Trophoblast cell (in vitro differentiated cells and primary cell): ENCODE measurements around the gene LEMD2.

ENCODE experiments used
- DNase-seq, 2 donors: peaks; one replicate each; pipeline ENCODE4 v3.0.0-alpha.2; 2016
- H2AFZ ChIP-seq: 2 replicates; pipeline ENCODE4 v1.6.1; 2013; ENCODE audit warnings: low read length, moderate library complexity, mild to moderate bottlenecking; ENCODE audit not compliant: insufficient read depth, poor library complexity
- H2AK5ac ChIP-seq: 2 replicates; pipeline ENCODE4 v1.6.1; 2013; ENCODE audit warnings: mild to moderate bottlenecking, low read length
- H2BK120ac ChIP-seq: 2 replicates; pipeline ENCODE4 v1.6.1; 2013; ENCODE audit warnings: low read length, mild to moderate bottlenecking, moderate library complexity; ENCODE audit not compliant: insufficient read depth, poor library complexity
- H2BK12ac ChIP-seq: 2 replicates; pipeline ENCODE4 v1.6.1; 2013; ENCODE audit warnings: mild to moderate bottlenecking, low read length, moderate library complexity
- H2BK5ac ChIP-seq: 2 replicates; pipeline ENCODE4 v1.6.1; 2013; ENCODE audit warnings: low read length, low read depth, moderate library complexity, mild to moderate bottlenecking; ENCODE audit not compliant: poor library complexity
- H3K14ac ChIP-seq: 2 replicates; pipeline ENCODE4 v1.6.1; 2013; ENCODE audit warnings: mild to moderate bottlenecking, low read length
- H3K18ac ChIP-seq: 2 replicates; pipeline ENCODE4 v1.6.1; 2013; ENCODE audit warnings: mild to moderate bottlenecking, low read length
- H3K23ac ChIP-seq: 2 replicates; pipeline ENCODE4 v1.6.1; 2013; ENCODE audit warnings: low read length
- H3K27ac ChIP-seq: 2 replicates; pipeline ENCODE4 v1.5.1; 2013; ENCODE audit warnings: low read depth, mild to moderate bottlenecking, inconsistent platforms, low read length, moderate library complexity
- H3K27me3 ChIP-seq: 2 replicates; pipeline ENCODE4 v1.6.1; 2013; ENCODE audit warnings: inconsistent platforms, mild to moderate bottlenecking, low read length, moderate library complexity; ENCODE audit not compliant: insufficient read depth
- H3K36me3 ChIP-seq, 2 experiments: 1 replicate in 1 of 2; 2 replicates in 1 of 2; pipeline ENCODE4 v1.6.1; 2013; ENCODE audit warnings: low read length in 2 of 2, mild to moderate bottlenecking in 2 of 2, moderate library complexity in 1 of 2; ENCODE audit not compliant: insufficient read depth in 2 of 2, control insufficient read depth in 1 of 2
- H3K4ac ChIP-seq: 2 replicates; pipeline ENCODE4 v1.6.1; 2013; ENCODE audit warnings: low read depth, mild to moderate bottlenecking, low read length, moderate library complexity
- H3K4me1 ChIP-seq, 2 experiments: 1 replicate in 1 of 2; 2 replicates in 1 of 2; pipeline ENCODE4 v1.6.1; 2013; ENCODE audit warnings: low read length in 2 of 2, mild to moderate bottlenecking in 2 of 2, moderate library complexity in 1 of 2; ENCODE audit not compliant: insufficient read depth in 2 of 2, control insufficient read depth in 1 of 2
- H3K4me2 ChIP-seq: 2 replicates; pipeline ENCODE4 v1.6.1; 2013; ENCODE audit warnings: inconsistent platforms, mild to moderate bottlenecking, low read length, moderate library complexity
- H3K4me3 ChIP-seq: 2 replicates; pipeline ENCODE4 v1.5.1; 2013; ENCODE audit warnings: mild to moderate bottlenecking, low read depth, low read length, inconsistent platforms
- H3K79me1 ChIP-seq: one replicate; pipeline ENCODE4 v1.6.1; 2013; ENCODE audit warnings: low read length
- H3K79me2 ChIP-seq: 2 replicates; pipeline ENCODE4 v1.6.1; 2013; ENCODE audit warnings: low read length, mild to moderate bottlenecking; ENCODE audit not compliant: control insufficient read depth, insufficient read depth, poor library complexity
- H3K9ac ChIP-seq: 2 replicates; pipeline ENCODE4 v1.6.1; 2013; ENCODE audit warnings: mild to moderate bottlenecking, low read length
- H3K9me3 ChIP-seq: 2 replicates; pipeline ENCODE4 v1.6.1; 2013; ENCODE audit warnings: low read depth, mild to moderate bottlenecking, control low read depth, inconsistent platforms, low read length; ENCODE audit not compliant: insufficient read depth
- H4K12ac ChIP-seq: 2 replicates; pipeline ENCODE4 v1.6.1; 2013; ENCODE audit warnings: low read depth, mild to moderate bottlenecking, low read length, moderate library complexity
- H4K8ac ChIP-seq: 2 replicates; pipeline ENCODE4 v1.6.1; 2013; ENCODE audit warnings: low read depth, mild to moderate bottlenecking, low read length, moderate library complexity
- H4K91ac ChIP-seq: one replicate; pipeline ENCODE4 v1.6.1; 2013; ENCODE audit warnings: low read depth, mild to moderate bottlenecking, low read length, moderate library complexity
- WGBS: extraction: QIAGEN DNeasy Blood & Tissue Kit; methylation state at CpG from one replicate; pipeline ENCODE4 v1.1.7; 2013; ENCODE audit warnings: missing lambda C conversion rate; ENCODE audit not compliant: insufficient read length, insufficient coverage; ENCODE audit errors: extremely low coverage; 5-methylcytosine and 5-hydroxymethylcytosine counted together

The LEMD2 gene

GRCh38 chr6:33817489-33817888 lies 28.6 kb upstream of the LEMD2 start:
- Histone ChIP-seq H4K12ac (no peak overlapping the region), H3K36me3 (no peaks in the 10 kb centered on the region), H3K79me1 (no peaks in the 10 kb centered on the region), H2BK12ac (no peak overlapping the region), H2AK5ac (no peak overlapping the region), H3K4me2 (no peak overlapping the region), H2BK5ac (no peak overlapping the region), H3K9me3 (no peaks in the 10 kb centered on the region), H3K14ac (no peak overlapping the region), H3K23ac (no peak overlapping the region), H3K9ac (no peak overlapping the region), H4K8ac (no peak overlapping the region), H3K4me1 (no peaks in the 10 kb centered on the region), H2AFZ (no peak overlapping the region), H3K4ac (no peak overlapping the region), H4K91ac (no peak overlapping the region), H3K79me2 (no peaks in the 10 kb centered on the region), H3K4me3 (no peak overlapping the region), H2BK120ac (no peak overlapping the region), H3K27me3 (no peaks in the 10 kb centered on the region), H3K27ac (no peak overlapping the region), H3K18ac (no peak overlapping the region)
- WGBS, result no CpG with 5 or more reads among the region's 5 CpGs
- DNase-seq, result no peak

GRCh38 chr6:33816911-33817310 lies 28.0 kb upstream of the LEMD2 start:
- Histone ChIP-seq H3K18ac (no peak overlapping the region), H3K23ac (no peak overlapping the region), H3K27ac (no peak overlapping the region), H3K4me2 (no peak overlapping the region), H3K9me3 (no peaks in the 10 kb centered on the region), H3K4ac (no peak overlapping the region), H3K4me3 (no peak overlapping the region), H4K8ac (no peak overlapping the region), H2BK120ac (no peak overlapping the region), H2BK5ac (no peak overlapping the region), H3K36me3 (no peaks in the 10 kb centered on the region), H3K27me3 (no peaks in the 10 kb centered on the region), H4K12ac (no peak overlapping the region), H3K4me1 (no peaks in the 10 kb centered on the region), H3K79me1 (no peaks in the 10 kb centered on the region), H3K14ac (no peak overlapping the region), H2AFZ (no peak overlapping the region), H2BK12ac (no peak overlapping the region), H2AK5ac (no peak overlapping the region), H3K9ac (no peak overlapping the region), H4K91ac (no peak overlapping the region), H3K79me2 (no peaks in the 10 kb centered on the region)
- WGBS, result no CpG with 5 or more reads among the region's 8 CpGs
- no peak for DNase-seq

DNA sequence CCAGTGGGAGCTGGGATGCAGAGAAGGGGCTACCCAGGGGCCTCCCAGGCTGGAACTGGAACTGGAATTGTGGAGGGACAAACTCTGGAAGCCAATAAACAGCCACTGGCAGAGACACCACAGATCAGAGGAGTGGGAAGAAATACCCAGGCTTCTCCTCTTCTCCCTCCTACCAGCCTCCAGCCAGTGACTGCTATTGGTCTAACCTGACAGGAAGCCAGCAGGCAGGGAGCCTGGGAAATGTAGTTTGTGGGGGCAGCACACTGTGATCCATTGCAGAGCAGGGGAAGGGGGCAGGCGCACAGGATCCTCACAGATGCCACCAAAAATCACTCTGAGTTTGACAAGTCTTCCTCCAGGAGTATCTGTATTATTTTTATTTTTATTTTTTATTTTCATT lies 26.9 kb upstream of the LEMD2 start:
- H3K79me1 ChIP-seq, result no peaks in the 10 kb centered on the region
- H3K4me3 ChIP-seq, result no peak overlapping the region
- H3K4me1 ChIP-seq, result no peaks in the 10 kb centered on the region
- no peaks in the 10 kb centered on the region for H3K79me2 ChIP-seq
- H2AFZ ChIP-seq, result no peak overlapping the region
- H3K9me3 ChIP-seq, result no peaks in the 10 kb centered on the region
- H3K18ac ChIP-seq, result no peak overlapping the region
- no peak overlapping the region for H3K9ac ChIP-seq
- DNase-seq, result no peak
- H4K91ac ChIP-seq, result no peak overlapping the region
- H3K27me3 ChIP-seq, result no peaks in the 10 kb centered on the region
- no peak overlapping the region for H4K8ac ChIP-seq
- H3K23ac ChIP-seq, result no peak overlapping the region
- H3K4ac ChIP-seq, result no peak overlapping the region
- H3K36me3 ChIP-seq, result no peaks in the 10 kb centered on the region
- no peak overlapping the region for H4K12ac ChIP-seq
- H2BK12ac ChIP-seq, result no peak overlapping the region
- no CpG with 5 or more reads among the region's 1 CpG for WGBS
- no peak overlapping the region for H2AK5ac ChIP-seq
- no peak overlapping the region for H2BK5ac ChIP-seq
- no peak overlapping the region for H3K14ac ChIP-seq
- no peak overlapping the region for H3K4me2 ChIP-seq
- H3K27ac ChIP-seq, result no peak overlapping the region
- no peak overlapping the region for H2BK120ac ChIP-seq

DNA sequence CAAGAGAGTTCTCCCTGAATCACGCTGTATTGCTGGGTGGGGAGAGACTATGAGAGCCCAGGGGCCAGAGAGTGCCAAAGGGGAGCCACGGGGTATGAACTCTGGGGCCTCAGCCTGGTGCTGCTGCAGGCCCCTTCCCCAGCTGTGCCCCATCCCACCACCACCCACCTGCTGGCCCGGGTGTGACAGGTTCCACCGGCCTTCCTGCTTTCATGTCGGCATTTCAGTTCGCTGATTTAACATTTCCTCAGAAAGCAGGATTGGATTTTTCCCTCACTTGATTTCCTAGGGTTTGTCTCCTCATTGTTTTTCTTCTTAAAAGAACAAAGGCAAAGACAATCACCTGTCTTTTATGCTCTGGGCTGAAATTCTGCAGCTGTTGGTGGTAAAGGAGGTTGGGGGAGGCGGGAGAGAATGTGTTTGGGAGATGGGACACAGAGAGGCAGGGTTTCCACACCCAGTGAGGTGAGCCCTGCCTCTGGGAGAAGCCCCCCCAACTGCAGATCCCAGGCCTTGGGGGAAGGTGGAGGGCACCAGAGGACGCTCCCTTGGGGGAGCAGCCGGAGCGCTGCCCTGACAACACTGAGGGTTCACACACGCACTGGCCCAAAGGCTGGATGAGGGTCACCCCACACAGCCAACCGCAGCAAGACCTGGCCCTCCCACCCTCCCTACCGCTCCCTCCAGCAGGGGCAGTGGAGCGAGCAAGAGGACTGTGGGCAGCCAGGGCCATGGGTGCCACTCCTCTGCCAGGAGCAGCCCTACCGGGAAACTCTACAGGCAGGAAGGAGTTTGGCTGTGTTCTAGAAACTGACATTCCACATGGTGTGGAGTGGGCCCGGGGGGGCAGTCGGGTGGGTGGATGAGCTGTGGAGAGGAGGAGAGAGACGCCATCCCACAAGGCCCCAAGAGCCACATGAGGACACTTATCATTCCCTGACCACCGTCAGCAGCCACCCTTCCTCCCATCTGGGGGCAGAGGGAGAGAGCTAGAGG lies 25.4 kb upstream of the LEMD2 start:
- Histone ChIP-seq H3K4me1 (no peaks in the 10 kb centered on the region), H3K79me2 (no peaks in the 10 kb centered on the region), H2AFZ (no peak overlapping the region), H2BK5ac (no peak overlapping the region), H3K4me2 (no peak overlapping the region), H3K14ac (no peak overlapping the region), H4K12ac (no peak overlapping the region), H3K27me3 (no peaks in the 10 kb centered on the region), H2BK12ac (no peak overlapping the region), H3K79me1 (no peaks in the 10 kb centered on the region), H3K4ac (no peak overlapping the region), H3K9ac (no peak overlapping the region), H3K36me3 (no peaks in the 10 kb centered on the region), H3K9me3 (no peaks in the 10 kb centered on the region), H4K91ac (no peak overlapping the region), H3K23ac (no peak overlapping the region), H3K27ac (no peak overlapping the region), H3K4me3 (no peak overlapping the region), H3K18ac (no peak overlapping the region), H2BK120ac (no peak overlapping the region), H4K8ac (no peak overlapping the region), H2AK5ac (no peak overlapping the region)
- no CpG with 5 or more reads among the region's 19 CpGs for WGBS
- no peak for DNase-seq
